T47D (cell line): ENCODE measurements around the gene TLX2.

Experiments used
- DNase-seq, 2 experiments: peaks; one replicate each; pipeline versions ENCODE4 v3.0.0 to v3.0.0-alpha.2; 2011 to 2012; ENCODE audit warnings: low read depth in 1 of 2, low spot score in 1 of 2
- JUND ChIP-seq: IDR thresholded peaks from 2 replicates; pipeline ENCODE4 v1.6.1; 2012; ENCODE audit warnings: low read depth
- in situ Hi-C: cut with HindIII; loops from 2 replicates; pipeline ENCODE4 v1.10.0; 2016; ENCODE audit warnings: low sequenced_read_pairs, low pct_unique_long_range_greater_than_20kb

The TLX2 gene

GRCh38 chr2:74486141-74486540 lies 28.1 kb upstream of the TLX2 start:
- in situ Hi-C loops = no loop called here
- no peak for TF ChIP-seq JUND
- no peak for DNase-seq

DNA sequence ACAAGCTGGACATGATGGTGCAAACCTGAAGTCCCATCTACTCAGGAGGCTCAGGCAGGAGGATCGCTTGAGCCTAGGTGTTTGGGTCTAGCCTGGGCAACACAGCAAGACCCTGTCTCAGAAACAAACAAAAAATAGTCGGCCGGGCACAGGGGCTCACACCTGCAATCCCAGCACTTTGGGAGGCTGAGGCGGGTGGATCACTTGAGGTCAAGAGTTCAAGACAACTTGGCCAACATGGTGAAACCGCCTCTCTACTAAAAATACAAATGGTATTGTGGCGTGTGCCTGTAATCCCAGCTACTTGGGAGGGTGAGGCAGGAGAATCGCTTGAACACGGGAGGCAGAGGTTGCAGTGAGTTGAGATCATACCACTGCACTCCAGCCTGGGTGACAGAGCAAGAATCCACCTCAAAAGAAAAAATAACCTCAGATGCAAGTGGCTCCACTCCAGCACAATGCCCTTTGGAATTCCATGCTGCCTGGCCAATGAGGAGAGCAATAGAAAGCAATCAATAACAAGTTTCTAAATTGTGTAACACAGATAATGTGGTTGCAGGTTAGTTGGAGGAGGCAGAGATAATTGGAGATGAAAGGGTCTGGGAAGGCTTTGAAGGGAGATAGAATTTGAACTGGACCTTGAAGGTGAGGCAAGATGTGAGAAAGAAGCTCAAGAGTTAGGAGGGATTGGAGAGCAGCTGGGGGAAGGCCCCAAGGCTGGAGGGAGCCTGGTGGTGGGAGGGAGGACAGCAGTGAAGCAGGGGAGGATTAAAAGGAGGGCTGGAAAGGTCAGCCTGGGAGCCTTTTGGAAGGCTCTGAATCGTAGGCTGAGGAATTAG lies 25.4 kb upstream of the TLX2 start:
- no peak for TF ChIP-seq JUND
- in situ Hi-C loops = no loop called here
- DNase-seq = no peak

- in situ Hi-C loops = no loop called here
These were observed 24.3 kb upstream of the TLX2 start for GRCh38 chr2:74489906-74490305.

DNA sequence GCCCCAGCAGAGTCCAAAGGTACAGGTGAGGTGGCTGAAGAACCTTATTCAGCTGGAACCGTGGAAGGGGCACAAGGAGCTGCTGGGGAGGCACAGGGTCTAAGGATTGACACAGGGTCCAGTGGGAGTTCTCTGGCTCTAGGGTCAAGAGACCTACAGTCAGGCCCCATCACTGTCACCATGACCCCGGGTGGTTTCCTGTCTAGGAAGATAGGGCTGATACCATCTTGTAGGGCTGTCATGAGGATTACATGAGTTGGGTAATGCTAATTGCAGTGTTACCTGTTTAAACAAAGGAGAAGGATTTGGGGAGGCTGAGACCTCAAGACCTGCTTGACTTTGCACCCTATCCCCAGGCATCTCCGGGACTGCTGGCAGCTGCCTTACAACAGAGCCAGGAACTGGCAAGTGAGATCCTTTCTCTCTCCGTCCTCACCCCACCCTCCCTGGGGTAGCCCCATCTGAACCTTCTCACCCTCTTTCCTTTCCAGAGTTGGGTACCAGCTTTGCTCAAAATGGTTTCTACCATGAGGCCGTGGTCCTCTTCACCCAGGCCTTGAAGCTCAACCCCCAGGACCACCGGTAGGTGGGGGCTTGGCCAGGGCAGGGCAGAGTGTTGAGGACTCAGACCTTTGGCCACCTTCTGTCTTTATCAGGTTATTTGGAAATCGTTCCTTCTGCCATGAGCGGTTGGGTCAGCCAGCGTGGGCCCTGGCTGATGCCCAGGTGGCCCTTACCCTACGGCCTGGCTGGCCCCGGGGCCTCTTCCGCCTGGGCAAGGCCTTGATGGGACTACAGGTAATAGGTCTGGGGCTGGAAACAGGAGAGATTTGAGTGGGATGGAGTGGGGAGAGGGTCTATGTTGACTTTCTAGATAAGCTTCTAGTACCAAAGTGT lies 22.4 kb upstream of the TLX2 start:
- no peak for TF ChIP-seq JUND
- DNase-seq = no peak
- in situ Hi-C loops = no loop called here

More at GRCh38 chr2:74489906-74490305, 24.3 kb upstream of the TLX2 start:
- no peak for DNase-seq
- TF ChIP-seq JUND = no peak

DNA sequence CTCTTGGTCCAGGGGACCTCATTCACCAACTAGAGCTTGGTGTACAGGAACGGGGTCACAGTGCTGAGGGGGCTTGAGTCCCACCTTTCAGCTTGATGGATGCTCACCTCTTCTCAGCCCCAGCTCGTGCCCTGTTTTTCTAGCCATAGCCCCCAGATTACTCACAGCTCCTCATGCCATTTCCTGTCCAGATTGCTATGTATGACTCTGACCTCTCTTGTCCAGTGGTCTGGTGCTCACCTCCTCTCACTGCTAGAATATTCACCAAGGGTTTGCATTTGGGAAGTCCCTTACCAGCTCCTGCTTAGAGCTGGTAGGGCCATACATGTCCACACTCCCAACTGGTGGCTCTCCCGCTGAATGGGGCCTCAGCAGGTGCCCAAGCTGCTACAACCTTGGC lies 20.7 kb upstream of the TLX2 start:
- TF ChIP-seq JUND = no peak
- in situ Hi-C loops = no loop called here
- DNase-seq = no peak

- in situ Hi-C loops = no loop called here
- no peak for TF ChIP-seq JUND
- no peak for DNase-seq
These were observed 18.8 kb upstream of the TLX2 start for GRCh38 chr2:74495440-74495839.

- in situ Hi-C loops = no loop called here
- no peak for TF ChIP-seq JUND
- no peak for DNase-seq
These were observed 17.1 kb upstream of the TLX2 start for GRCh38 chr2:74496997-74497776.

- TF ChIP-seq JUND = no peak
- in situ Hi-C loops = no loop called here
- DNase-seq = no peak
These were observed 16.3 kb upstream of the TLX2 start for GRCh38 chr2:74497777-74498499.

DNA sequence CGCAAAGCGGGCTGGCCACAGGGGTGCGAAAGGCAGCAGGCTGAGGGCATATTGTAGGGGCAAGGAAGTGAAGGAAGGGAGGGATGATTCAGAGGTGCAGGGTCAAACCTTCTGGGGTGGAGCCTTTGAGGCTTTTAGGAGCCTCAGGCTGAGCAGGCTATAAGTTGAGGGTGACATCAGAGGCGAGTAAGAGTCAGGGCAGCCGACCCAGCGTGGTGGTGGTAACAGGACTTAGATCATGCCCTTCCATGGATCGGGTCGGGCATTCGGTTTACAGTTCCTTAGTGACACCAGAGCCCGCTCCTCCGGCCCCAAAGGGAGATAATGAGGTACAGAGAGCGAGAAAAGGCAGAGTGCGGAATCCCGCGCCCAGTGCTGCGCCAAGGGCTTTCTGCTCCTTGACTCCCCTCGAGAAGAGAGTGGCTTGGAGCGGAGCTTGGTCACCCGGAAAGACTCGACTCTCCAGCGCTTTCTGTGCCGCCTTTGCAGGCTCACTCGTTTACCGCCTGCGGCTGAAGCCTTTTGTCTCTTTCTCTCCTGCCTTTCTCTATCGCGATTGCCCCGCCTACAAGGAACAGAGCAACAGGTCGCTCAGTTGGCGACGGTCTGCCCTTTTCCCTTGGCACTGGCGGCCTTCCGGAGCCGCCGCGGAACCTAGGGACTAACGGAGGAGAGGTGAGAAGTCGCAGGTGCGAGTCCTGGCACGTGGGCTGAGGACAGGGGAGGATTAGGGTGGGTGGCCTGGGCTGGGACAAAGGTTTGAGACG lies 15.6 kb upstream of the TLX2 start:
- in situ Hi-C loops = no loop called here
- TF ChIP-seq JUND = no peak
- DNase-seq = no peak

GRCh38 chr2:74499267-74499939 lies 14.8 kb upstream of the TLX2 start, which contains the start of gene LBX2:
Gene LBX2, minus strand, starts transcription at chr2:74499603. Its CDS starts 66 bp downstream, at chr2:74499537.
- no peak for TF ChIP-seq JUND
- in situ Hi-C loops = no loop called here
- DNase-seq = no peak

DNA sequence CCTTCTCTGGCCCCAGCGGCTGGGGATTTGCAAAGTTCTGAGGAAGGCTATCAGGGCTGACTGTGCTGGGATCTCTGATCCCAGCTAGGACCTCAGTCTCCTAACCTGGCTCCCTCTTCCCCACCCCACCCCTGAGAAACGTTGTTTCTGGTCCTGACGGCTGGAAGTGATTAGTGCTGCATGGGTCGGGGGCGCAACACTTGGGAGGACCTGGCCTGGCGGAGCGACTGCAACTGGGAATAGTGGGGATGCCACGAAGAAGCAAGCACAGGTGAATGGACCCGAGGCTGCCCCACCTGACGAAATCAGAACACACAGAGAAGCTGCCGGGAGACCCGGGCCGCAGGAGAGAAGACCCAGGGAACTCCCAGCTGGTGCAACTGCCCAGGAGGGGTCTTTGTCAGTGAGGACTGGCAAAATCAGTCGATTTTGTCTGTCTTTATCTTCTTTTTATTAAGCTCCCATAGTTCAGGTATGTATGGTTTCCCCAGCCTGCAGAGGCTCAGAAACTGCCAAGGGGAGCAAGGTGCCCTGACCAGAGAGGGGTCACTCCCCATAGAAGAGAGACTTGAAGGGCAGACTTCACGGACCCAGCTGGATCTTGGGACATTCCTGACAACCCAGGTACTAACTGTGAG lies 14.2 kb upstream of the TLX2 start:
- DNase-seq = no peak
- no peak for TF ChIP-seq JUND
- in situ Hi-C loops = no loop called here
